OCI-LY1 (cell line): ENCODE results near the gene BCLAF3.

ENCODE experiments used
- H2AFZ ChIP-seq: fragments of 200-600 bp; sonication (generic), shearing (Covaris generic); 2 replicates; pipeline ENCODE4 v1.6.0; 2014; ENCODE audit warnings: antibody characterized with exemption, mild to moderate bottlenecking, low read length
- H3F3A ChIP-seq: fragments of 200-600 bp; sonication (generic), shearing (Covaris generic); 2 replicates; pipeline ENCODE4 v1.6.0; 2014; ENCODE audit warnings: mild to moderate bottlenecking, antibody characterized with exemption, low read length, moderate library complexity; ENCODE audit not compliant: insufficient read depth
- H3K27ac ChIP-seq: fragments of 200-600 bp; sonication (generic); 2 replicates; pipeline ENCODE4 v1.5.1; 2014; ENCODE audit warnings: low read length, mixed run types, mild to moderate bottlenecking, low read depth; ENCODE audit not compliant: poor library complexity, severe bottlenecking
- H3K27me3 ChIP-seq: fragments of 200-600 bp; sonication (generic); 2 replicates; pipeline ENCODE4 v1.6.0; 2014; ENCODE audit warnings: antibody characterized with exemption, mild to moderate bottlenecking, low read length, moderate library complexity; ENCODE audit not compliant: insufficient read depth
- H3K36me3 ChIP-seq: fragments of 200-600 bp; sonication (generic); 2 replicates; pipeline ENCODE4 v1.6.1; 2014; ENCODE audit warnings: mild to moderate bottlenecking, antibody characterized with exemption, low read length, moderate library complexity, mixed read lengths; ENCODE audit not compliant: insufficient read depth
- H3K4me1 ChIP-seq: fragments of 200-600 bp; sonication (generic); 2 replicates; pipeline ENCODE4 v1.5.1; 2014; ENCODE audit warnings: mild to moderate bottlenecking, low read length, moderate library complexity; ENCODE audit not compliant: insufficient read depth, severe bottlenecking
- H3K4me2 ChIP-seq: fragments of 200-600 bp; sonication (generic), shearing (Covaris generic); 2 replicates; pipeline ENCODE4 v1.6.1; 2014; ENCODE audit warnings: low read length
- H3K4me3 ChIP-seq: fragments of 200-600 bp; sonication (generic); 2 replicates; pipeline ENCODE4 v1.5.1; 2014; ENCODE audit warnings: low read length, low read depth, mild to moderate bottlenecking, mixed read lengths; ENCODE audit not compliant: poor library complexity, severe bottlenecking
- H3K79me2 ChIP-seq: fragments of 200-600 bp; shearing (Covaris generic); 2 replicates; pipeline ENCODE4 v1.6.1; 2016; ENCODE audit warnings: mixed run types, low read length, mixed read lengths; ENCODE audit not compliant: insufficient read depth
- H3K9ac ChIP-seq: fragments of 200-600 bp; sonication (generic), shearing (Covaris generic); 2 replicates; pipeline ENCODE4 v1.6.1; 2014; ENCODE audit warnings: mild to moderate bottlenecking, low read length, mixed read lengths
- H3K9me2 ChIP-seq: fragments of 200-600 bp; sonication (generic), shearing (Covaris generic); 2 replicates; pipeline ENCODE4 v1.6.1; 2014; ENCODE audit warnings: low read depth, mild to moderate bottlenecking, low read length, mixed read lengths
- H3K9me3 ChIP-seq: fragments of 200-600 bp; shearing (Covaris generic); 2 replicates; pipeline ENCODE4 v1.6.1; 2014; ENCODE audit warnings: low read length, mixed read lengths
- H4K20me1 ChIP-seq: fragments of 200-600 bp; sonication (generic), shearing (Covaris generic); 2 replicates; pipeline ENCODE4 v1.6.0; 2016; ENCODE audit warnings: mild to moderate bottlenecking, low read length; ENCODE audit not compliant: insufficient read depth
- CTCF ChIP-seq: fragments of 200-600 bp; sonication (generic), shearing (Covaris generic); IDR thresholded peaks from 2 replicates; pipeline ENCODE4 v1.5.1; 2017; ENCODE audit warnings: mild to moderate bottlenecking, antibody characterized with exemption, low read length, moderate library complexity, mixed read lengths
- EZH2 ChIP-seq: fragments of 200-600 bp; sonication (generic), shearing (Covaris generic); IDR thresholded peaks from 2 replicates; pipeline ENCODE4 v1.8.0; 2017; ENCODE audit warnings: borderline replicate concordance, mixed run types, mild to moderate bottlenecking, antibody characterized with exemption, low read length, moderate library complexity, mixed read lengths

The BCLAF3 gene

GRCh38 chrX:20026278-20026677 lies 35.4 kb upstream of the BCLAF3 start:
- H2AFZ ChIP-seq: no peak overlapping the region
- H3K27ac ChIP-seq: no peak overlapping the region
- no peaks in the 10 kb centered on the region for H3K9me3 ChIP-seq
- no peaks in the 10 kb centered on the region for H3K27me3 ChIP-seq
- no peak for TF ChIP-seq CTCF
- no peak for TF ChIP-seq EZH2
- no peaks in the 10 kb centered on the region for H3F3A ChIP-seq
- H3K4me1 ChIP-seq: no peaks in the 10 kb centered on the region
- H3K9me2 ChIP-seq: no peaks in the 10 kb centered on the region
- no peaks in the 10 kb centered on the region for H3K79me2 ChIP-seq
- no peak overlapping the region for H3K9ac ChIP-seq
- no peaks in the 10 kb centered on the region for H4K20me1 ChIP-seq
- H3K4me2 ChIP-seq: no peak overlapping the region
- no peak overlapping the region for H3K4me3 ChIP-seq
- no peaks in the 10 kb centered on the region for H3K36me3 ChIP-seq

GRCh38 chrX:20019672-20020365 lies 29.0 kb upstream of the BCLAF3 start:
- Histone ChIP-seq H3K4me1 (no peaks in the 10 kb centered on the region), H3K9me3 (no peaks in the 10 kb centered on the region), H3K4me3 (no peak overlapping the region), H3K9ac (no peak overlapping the region), H3K36me3 (no peaks in the 10 kb centered on the region), H2AFZ (no peak overlapping the region), H3K9me2 (no peaks in the 10 kb centered on the region), H3K27me3 (no peaks in the 10 kb centered on the region), H3K4me2 (no peak overlapping the region), H3F3A (no peaks in the 10 kb centered on the region), H4K20me1 (no peaks in the 10 kb centered on the region), H3K27ac (no peak overlapping the region), H3K79me2 (no peaks in the 10 kb centered on the region)
- no peak for TF ChIP-seq EZH2
- TF ChIP-seq CTCF: no peak

- Histone ChIP-seq H3F3A (no peaks in the 10 kb centered on the region), H3K27ac (no peak overlapping the region), H2AFZ (no peak overlapping the region), H3K4me1 (no peaks in the 10 kb centered on the region), H3K36me3 (no peaks in the 10 kb centered on the region), H3K27me3 (no peaks in the 10 kb centered on the region), H3K4me2 (no peak overlapping the region), H3K4me3 (no peak overlapping the region), H4K20me1 (no peaks in the 10 kb centered on the region), H3K9me2 (no peaks in the 10 kb centered on the region), H3K79me2 (no peaks in the 10 kb centered on the region), H3K9ac (no peak overlapping the region), H3K9me3 (no peaks in the 10 kb centered on the region)
- TF ChIP-seq CTCF: no peak
- no peak for TF ChIP-seq EZH2
Observed at GRCh38 chrX:20016616-20016945, 25.7 kb upstream of the BCLAF3 start.
